SK-N-SH (cell line): ENCODE results near the gene NXNL2.

Experiments
- ELF1 ChIP-seq: IDR thresholded peaks from 2 replicates; pipeline ENCODE4 v1.4.0; 2012
- EZH2phosphoT487 ChIP-seq: fragments of 200-600 bp; sonication (generic); IDR thresholded peaks from 2 replicates; pipeline ENCODE4 v1.6.1; 2017; ENCODE audit warnings: low read depth, mixed run types, mild to moderate bottlenecking, antibody characterized with exemption, moderate library complexity, borderline replicate concordance
- GATA2 ChIP-seq: sonication (generic); formaldehyde crosslinking; IDR thresholded peaks from 2 replicates; pipeline ENCODE4 v1.5.0; 2020; ENCODE audit warnings: mild to moderate bottlenecking, missing genetic modification reagents
- PBX3 ChIP-seq: IDR thresholded peaks from 2 replicates; pipeline ENCODE4; 2012
- POLR2AphosphoS5 ChIP-seq: IDR thresholded peaks from 2 replicates; pipeline ENCODE4 v1.6.1; 2012; ENCODE audit warnings: low read depth, low read length
- RCOR1 ChIP-seq: fragments of 150-350 bp; IDR thresholded peaks from 2 replicates; pipeline ENCODE4 v1.6.1; 2017; ENCODE audit warnings: antibody characterized with exemption, low read length
- RFX5 ChIP-seq: IDR thresholded peaks from 2 replicates; pipeline ENCODE4 v1.6.1; 2012; ENCODE audit warnings: mild to moderate bottlenecking, improper control_type of control experiment, low read length
- RXRA ChIP-seq: IDR thresholded peaks from 2 replicates; pipeline ENCODE4 v1.4.0; 2012; ENCODE audit warnings: low read depth, mild to moderate bottlenecking, borderline replicate concordance
- SIN3A ChIP-seq: IDR thresholded peaks from 2 replicates; pipeline ENCODE4 v1.6.1; 2012; ENCODE audit warnings: low read depth, mild to moderate bottlenecking, low read length, moderate library complexity, borderline replicate concordance
- TF ChIP-seq, protein P1 (sequence below): fragments of 200-600 bp; sonication (generic); IDR thresholded peaks from 2 replicates; pipeline ENCODE4 v1.6.1; 2017; ENCODE audit warnings: antibody characterized with exemption, mild to moderate bottlenecking, moderate library complexity
- TF ChIP-seq, protein P2 (sequence below): fragments of 150-350 bp; IDR thresholded peaks from 2 replicates; pipeline ENCODE4 v1.6.1; 2017; ENCODE audit warnings: antibody characterized with exemption, low read length, low read depth, borderline replicate concordance
- TF ChIP-seq, protein P3 (sequence below): IDR thresholded peaks from 2 replicates; pipeline ENCODE4 v1.4.0; 2012; ENCODE audit warnings: low read depth, borderline replicate concordance

DNA sequence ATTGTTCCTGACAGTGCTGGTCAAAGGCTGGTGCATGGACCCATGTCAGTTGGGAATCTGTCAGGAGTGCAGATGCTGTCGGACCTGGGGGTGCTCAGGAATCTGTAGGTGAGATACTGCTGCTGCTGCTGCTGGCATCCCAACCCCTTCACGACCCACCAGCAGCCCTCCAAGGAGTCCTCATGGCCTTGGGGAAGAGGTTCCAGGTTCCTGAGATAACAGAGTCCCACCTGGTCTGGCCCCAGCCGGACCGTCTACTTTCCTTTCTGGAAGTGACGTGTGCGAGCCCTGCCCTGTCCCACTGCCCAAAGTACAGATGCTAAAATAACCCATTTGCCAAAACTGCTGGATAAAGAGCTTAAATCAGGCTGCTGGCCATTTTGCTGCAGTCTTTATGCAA lies 4.3 kb downstream of the NXNL2 start:
- TF ChIP-seq POLR2AphosphoS5 (no peak), RCOR1 (no peak), SIN3A (no peak), ELF1 (no peak), PBX3 (no peak), RXRA (no peak), EZH2phosphoT487 (no peak), RFX5 (no peak), GATA2 (CRISPR knock-in tag) (no peak)
- TF ChIP-seq, protein P1, sequence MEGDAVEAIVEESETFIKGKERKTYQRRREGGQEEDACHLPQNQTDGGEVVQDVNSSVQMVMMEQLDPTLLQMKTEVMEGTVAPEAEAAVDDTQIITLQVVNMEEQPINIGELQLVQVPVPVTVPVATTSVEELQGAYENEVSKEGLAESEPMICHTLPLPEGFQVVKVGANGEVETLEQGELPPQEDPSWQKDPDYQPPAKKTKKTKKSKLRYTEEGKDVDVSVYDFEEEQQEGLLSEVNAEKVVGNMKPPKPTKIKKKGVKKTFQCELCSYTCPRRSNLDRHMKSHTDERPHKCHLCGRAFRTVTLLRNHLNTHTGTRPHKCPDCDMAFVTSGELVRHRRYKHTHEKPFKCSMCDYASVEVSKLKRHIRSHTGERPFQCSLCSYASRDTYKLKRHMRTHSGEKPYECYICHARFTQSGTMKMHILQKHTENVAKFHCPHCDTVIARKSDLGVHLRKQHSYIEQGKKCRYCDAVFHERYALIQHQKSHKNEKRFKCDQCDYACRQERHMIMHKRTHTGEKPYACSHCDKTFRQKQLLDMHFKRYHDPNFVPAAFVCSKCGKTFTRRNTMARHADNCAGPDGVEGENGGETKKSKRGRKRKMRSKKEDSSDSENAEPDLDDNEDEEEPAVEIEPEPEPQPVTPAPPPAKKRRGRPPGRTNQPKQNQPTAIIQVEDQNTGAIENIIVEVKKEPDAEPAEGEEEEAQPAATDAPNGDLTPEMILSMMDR = no peak
- TF ChIP-seq, protein P2, sequence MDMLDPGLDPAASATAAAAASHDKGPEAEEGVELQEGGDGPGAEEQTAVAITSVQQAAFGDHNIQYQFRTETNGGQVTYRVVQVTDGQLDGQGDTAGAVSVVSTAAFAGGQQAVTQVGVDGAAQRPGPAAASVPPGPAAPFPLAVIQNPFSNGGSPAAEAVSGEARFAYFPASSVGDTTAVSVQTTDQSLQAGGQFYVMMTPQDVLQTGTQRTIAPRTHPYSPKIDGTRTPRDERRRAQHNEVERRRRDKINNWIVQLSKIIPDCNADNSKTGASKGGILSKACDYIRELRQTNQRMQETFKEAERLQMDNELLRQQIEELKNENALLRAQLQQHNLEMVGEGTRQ = no peak
- TF ChIP-seq, protein P3, sequence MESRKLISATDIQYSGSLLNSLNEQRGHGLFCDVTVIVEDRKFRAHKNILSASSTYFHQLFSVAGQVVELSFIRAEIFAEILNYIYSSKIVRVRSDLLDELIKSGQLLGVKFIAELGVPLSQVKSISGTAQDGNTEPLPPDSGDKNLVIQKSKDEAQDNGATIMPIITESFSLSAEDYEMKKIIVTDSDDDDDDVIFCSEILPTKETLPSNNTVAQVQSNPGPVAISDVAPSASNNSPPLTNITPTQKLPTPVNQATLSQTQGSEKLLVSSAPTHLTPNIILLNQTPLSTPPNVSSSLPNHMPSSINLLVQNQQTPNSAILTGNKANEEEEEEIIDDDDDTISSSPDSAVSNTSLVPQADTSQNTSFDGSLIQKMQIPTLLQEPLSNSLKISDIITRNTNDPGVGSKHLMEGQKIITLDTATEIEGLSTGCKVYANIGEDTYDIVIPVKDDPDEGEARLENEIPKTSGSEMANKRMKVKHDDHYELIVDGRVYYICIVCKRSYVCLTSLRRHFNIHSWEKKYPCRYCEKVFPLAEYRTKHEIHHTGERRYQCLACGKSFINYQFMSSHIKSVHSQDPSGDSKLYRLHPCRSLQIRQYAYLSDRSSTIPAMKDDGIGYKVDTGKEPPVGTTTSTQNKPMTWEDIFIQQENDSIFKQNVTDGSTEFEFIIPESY = no peak
